ENCODE measurements around the gene H19. TPM values are rescaled to one million over a fixed set of nuclear protein-coding genes. Genes with fewer than 3 reads are reported as not detected.

The H19 gene
- total and polyA plus RNA-seq, 9 donors: 10,236 to 14,326 (median 12,786) TPM

- no peak for DNase-seq
- no CpG with 5 or more reads among the region's 15 CpGs for WGBS (ENCODE audit: insufficient coverage)
Measured at GRCh38 chr11:1970956-1971355, 26.7 kb downstream of the H19 start.

GRCh38 chr11:1969776-1970175 lies 27.9 kb downstream of the H19 start:
- no peaks in the 10 kb centered on the region for H3K4me1 ChIP-seq (ENCODE audit: control insufficient read depth, insufficient read depth, low read length)
- no peaks in the 10 kb centered on the region for H3K36me3 ChIP-seq (ENCODE audit: control insufficient read depth, insufficient read depth, low read length)
- no peaks in the 10 kb centered on the region for H3K27me3 ChIP-seq (ENCODE audit: control insufficient read depth, insufficient read depth, low read length)
- DNase-seq: no peak
- no CpG with 5 or more reads among the region's 23 CpGs for WGBS (ENCODE audit: insufficient coverage)
- no peaks in the 10 kb centered on the region for H3K9me3 ChIP-seq (replicated peaks; ENCODE audit: control insufficient read depth, low read depth, low read length)
- no peak overlapping the region for H3K4me3 ChIP-seq (ENCODE audit: low read length)
- no peak overlapping the region for H3K27ac ChIP-seq (ENCODE audit: low read length)

More at GRCh38 chr11:1970956-1971355, 26.7 kb downstream of the H19 start:
- Histone ChIP-seq H3K9me3 (replicated peaks; ENCODE audit: control insufficient read depth, low read depth, low read length) (no peaks in the 10 kb centered on the region), H3K36me3 (ENCODE audit: control insufficient read depth, insufficient read depth, low read length) (no peaks in the 10 kb centered on the region), H3K4me1 (ENCODE audit: control insufficient read depth, insufficient read depth, low read length) (no peaks in the 10 kb centered on the region), H3K27me3 (ENCODE audit: control insufficient read depth, insufficient read depth, low read length) (no peaks in the 10 kb centered on the region), H3K4me3 (ENCODE audit: low read length) (no peak overlapping the region), H3K27ac (ENCODE audit: low read length) (no peak overlapping the region)

GRCh38 chr11:1969035-1969434 lies 28.6 kb downstream of the H19 start:
- Histone ChIP-seq H3K36me3 (ENCODE audit: control insufficient read depth, insufficient read depth, low read length) (no peaks in the 10 kb centered on the region), H3K9me3 (replicated peaks; ENCODE audit: control insufficient read depth, low read depth, low read length) (no peaks in the 10 kb centered on the region), H3K4me1 (ENCODE audit: control insufficient read depth, insufficient read depth, low read length) (no peaks in the 10 kb centered on the region), H3K27me3 (ENCODE audit: control insufficient read depth, insufficient read depth, low read length) (no peaks in the 10 kb centered on the region), H3K4me3 (ENCODE audit: low read length) (no peak overlapping the region), H3K27ac (ENCODE audit: low read length) (no peak overlapping the region)
- WGBS (ENCODE audit: insufficient coverage): no CpG with 5 or more reads among the region's 21 CpGs
- no peak for DNase-seq

- Histone ChIP-seq H3K4me3 (ENCODE audit: low read length) (no peak overlapping the region), H3K4me1 (ENCODE audit: control insufficient read depth, insufficient read depth, low read length) (no peaks in the 10 kb centered on the region), H3K27me3 (ENCODE audit: control insufficient read depth, insufficient read depth, low read length) (no peaks in the 10 kb centered on the region), H3K27ac (ENCODE audit: low read length) (peak overlapping the region; percentile 71), H3K36me3 (ENCODE audit: control insufficient read depth, insufficient read depth, low read length) (no peaks in the 10 kb centered on the region), H3K9me3 (replicated peaks; ENCODE audit: control insufficient read depth, low read depth, low read length) (no peaks in the 10 kb centered on the region)
- DNase-seq: no peak
- no CpG with 5 or more reads among the region's 24 CpGs for WGBS (ENCODE audit: insufficient coverage)
Measured at GRCh38 chr11:1968454-1969002, 29.1 kb downstream of the H19 start.

GRCh38 chr11:1967641-1968225 lies 29.9 kb downstream of the H19 start:
- H3K9me3 ChIP-seq (replicated peaks; ENCODE audit: control insufficient read depth, low read depth, low read length): no peaks in the 10 kb centered on the region
- no peaks in the 10 kb centered on the region for H3K36me3 ChIP-seq (ENCODE audit: control insufficient read depth, insufficient read depth, low read length)
- no peak overlapping the region for H3K4me3 ChIP-seq (ENCODE audit: low read length)
- H3K27me3 ChIP-seq (ENCODE audit: control insufficient read depth, insufficient read depth, low read length): no peaks in the 10 kb centered on the region
- H3K4me1 ChIP-seq (ENCODE audit: control insufficient read depth, insufficient read depth, low read length): no peaks in the 10 kb centered on the region
- no peak overlapping the region for H3K27ac ChIP-seq (ENCODE audit: low read length)
- peak; percentile 63 for DNase-seq
- no CpG with 5 or more reads among the region's 21 CpGs for WGBS (ENCODE audit: insufficient coverage)

GRCh38 chr11:1966531-1966930 lies 31.1 kb downstream of the H19 start:
- Histone ChIP-seq H3K9me3 (replicated peaks; ENCODE audit: control insufficient read depth, low read depth, low read length) (no peaks in the 10 kb centered on the region), H3K27me3 (ENCODE audit: control insufficient read depth, insufficient read depth, low read length) (no peaks in the 10 kb centered on the region), H3K27ac (ENCODE audit: low read length) (no peak overlapping the region), H3K4me3 (ENCODE audit: low read length) (no peak overlapping the region), H3K4me1 (ENCODE audit: control insufficient read depth, insufficient read depth, low read length) (no peaks in the 10 kb centered on the region), H3K36me3 (ENCODE audit: control insufficient read depth, insufficient read depth, low read length) (no peaks in the 10 kb centered on the region)
- WGBS (ENCODE audit: insufficient coverage): no CpG with 5 or more reads among the region's 18 CpGs
- no peak for DNase-seq

GRCh38 chr11:1964955-1965354 lies 32.7 kb downstream of the H19 start:
- DNase-seq: no peak

GRCh38 chr11:1964348-1964747 lies 33.3 kb downstream of the H19 start:
- H3K36me3 ChIP-seq (ENCODE audit: control insufficient read depth, insufficient read depth, low read length): no peaks in the 10 kb centered on the region
- no peaks in the 10 kb centered on the region for H3K9me3 ChIP-seq (replicated peaks; ENCODE audit: control insufficient read depth, low read depth, low read length)
- no peaks in the 10 kb centered on the region for H3K27me3 ChIP-seq (ENCODE audit: control insufficient read depth, insufficient read depth, low read length)
- no peak overlapping the region for H3K27ac ChIP-seq (ENCODE audit: low read length)
- H3K4me3 ChIP-seq (ENCODE audit: low read length): no peak overlapping the region
- no peaks in the 10 kb centered on the region for H3K4me1 ChIP-seq (ENCODE audit: control insufficient read depth, insufficient read depth, low read length)
- WGBS (ENCODE audit: insufficient coverage): no CpG with 5 or more reads among the region's 17 CpGs
- DNase-seq: no peak

More at GRCh38 chr11:1964955-1965354, 32.7 kb downstream of the H19 start:
- no peaks in the 10 kb centered on the region for H3K27me3 ChIP-seq (ENCODE audit: control insufficient read depth, insufficient read depth, low read length)
- H3K9me3 ChIP-seq (replicated peaks; ENCODE audit: control insufficient read depth, low read depth, low read length): no peaks in the 10 kb centered on the region
- H3K4me1 ChIP-seq (ENCODE audit: control insufficient read depth, insufficient read depth, low read length): no peaks in the 10 kb centered on the region
- WGBS (ENCODE audit: insufficient coverage): no CpG with 5 or more reads among the region's 20 CpGs
- H3K36me3 ChIP-seq (ENCODE audit: control insufficient read depth, insufficient read depth, low read length): no peaks in the 10 kb centered on the region
- no peak overlapping the region for H3K4me3 ChIP-seq (ENCODE audit: low read length)
- no peak overlapping the region for H3K27ac ChIP-seq (ENCODE audit: low read length)

- Histone ChIP-seq H3K9me3 (replicated peaks; ENCODE audit: control insufficient read depth, low read depth, low read length) (no peaks in the 10 kb centered on the region), H3K4me3 (ENCODE audit: low read length) (no peak overlapping the region), H3K27ac (ENCODE audit: low read length) (no peak overlapping the region), H3K36me3 (ENCODE audit: control insufficient read depth, insufficient read depth, low read length) (no peaks in the 10 kb centered on the region), H3K4me1 (ENCODE audit: control insufficient read depth, insufficient read depth, low read length) (no peaks in the 10 kb centered on the region), H3K27me3 (ENCODE audit: control insufficient read depth, insufficient read depth, low read length) (no peaks in the 10 kb centered on the region)
- no peak for DNase-seq
- no CpG with 5 or more reads among the region's 20 CpGs for WGBS (ENCODE audit: insufficient coverage)
Measured at GRCh38 chr11:1963864-1964263, 33.8 kb downstream of the H19 start.

- no peak for DNase-seq
- no peaks in the 10 kb centered on the region for H3K36me3 ChIP-seq (ENCODE audit: control insufficient read depth, insufficient read depth, low read length)
- no CpG with 5 or more reads among the region's 17 CpGs for WGBS (ENCODE audit: insufficient coverage)
Measured at GRCh38 chr11:1959786-1960185, 37.9 kb downstream of the H19 start.

GRCh38 chr11:1958367-1958766 lies 39.3 kb downstream of the H19 start:
- H3K9me3 ChIP-seq (replicated peaks; ENCODE audit: control insufficient read depth, low read depth, low read length): no peaks in the 10 kb centered on the region
- peaks cover 2% of the 10 kb centered on the region for H3K4me1 ChIP-seq (ENCODE audit: control insufficient read depth, insufficient read depth, low read length)
- H3K27me3 ChIP-seq (ENCODE audit: control insufficient read depth, insufficient read depth, low read length): no peaks in the 10 kb centered on the region
- DNase-seq: no peak
- H3K27ac ChIP-seq (ENCODE audit: low read length): no peak overlapping the region
- H3K4me3 ChIP-seq (ENCODE audit: low read length): no peak overlapping the region
- no CpG with 5 or more reads among the region's 18 CpGs for WGBS (ENCODE audit: insufficient coverage)
- H3K36me3 ChIP-seq (ENCODE audit: control insufficient read depth, insufficient read depth, low read length): no peaks in the 10 kb centered on the region

More at GRCh38 chr11:1959786-1960185, 37.9 kb downstream of the H19 start:
- H3K4me1 ChIP-seq (ENCODE audit: control insufficient read depth, insufficient read depth, low read length): no peaks in the 10 kb centered on the region
- H3K27me3 ChIP-seq (ENCODE audit: control insufficient read depth, insufficient read depth, low read length): no peaks in the 10 kb centered on the region
- no peaks in the 10 kb centered on the region for H3K9me3 ChIP-seq (replicated peaks; ENCODE audit: control insufficient read depth, low read depth, low read length)
- no peak overlapping the region for H3K4me3 ChIP-seq (ENCODE audit: low read length)
- no peak overlapping the region for H3K27ac ChIP-seq (ENCODE audit: low read length)
